SU-DHL-6 (cell line): ENCODE data around the gene TRIM10.
"Not testable (repeated sequence)": the region's sequence is repeated elsewhere in the genome, so short reads cannot be mapped to it uniquely, and the experiment has no call there.

ENCODE experiments used
- H2AFZ ChIP-seq: fragments of 200-600 bp; sonication (generic); 2 replicates; pipeline ENCODE4 v1.6.1; 2014; ENCODE audit warnings: low read depth, mild to moderate bottlenecking, moderate library complexity, mixed read lengths, antibody characterized with exemption, low read length; ENCODE audit not compliant: severe bottlenecking
- H3F3A ChIP-seq: fragments of 200-600 bp; shearing (Covaris generic); 2 replicates; pipeline ENCODE4 v1.6.0; 2016; ENCODE audit warnings: antibody characterized with exemption, mild to moderate bottlenecking; ENCODE audit not compliant: insufficient read depth
- H3K27ac ChIP-seq: fragments of 200-600 bp; sonication (generic); 2 replicates; pipeline ENCODE4 v1.5.1; 2016; ENCODE audit warnings: low read depth, mild to moderate bottlenecking, low read length, moderate library complexity, mixed read lengths
- H3K27me3 ChIP-seq: fragments of 200-600 bp; sonication (generic), shearing (Covaris generic); 2 replicates; pipeline ENCODE4 v1.6.0; 2014; ENCODE audit warnings: mild to moderate bottlenecking, low read length
- H3K36me3 ChIP-seq: fragments of 200-600 bp; sonication (generic); 2 replicates; pipeline ENCODE4 v1.6.1; 2014; ENCODE audit warnings: mild to moderate bottlenecking, low read length, mixed read lengths
- H3K4me2 ChIP-seq: fragments of 300-600, 200-600 bp; shearing (Covaris generic), sonication (generic); 2 replicates; pipeline ENCODE4 v1.6.0; 2014; ENCODE audit warnings: low read length, low read depth, mild to moderate bottlenecking; ENCODE audit not compliant: poor library complexity, severe bottlenecking
- H3K4me3 ChIP-seq: fragments of 200-600 bp; sonication (generic); 2 replicates; pipeline ENCODE4 v1.5.1; 2014; ENCODE audit warnings: antibody characterized with exemption, low read length, mild to moderate bottlenecking, mixed read lengths; ENCODE audit not compliant: insufficient read depth, poor library complexity, severe bottlenecking
- H3K79me2 ChIP-seq: fragments of 200-600 bp; sonication (generic); 2 replicates; pipeline ENCODE4 v1.6.1; 2014; ENCODE audit warnings: mild to moderate bottlenecking, low read length, moderate library complexity; ENCODE audit not compliant: insufficient read depth
- H3K9ac ChIP-seq: fragments of 200-600 bp; sonication (generic); 2 replicates; pipeline ENCODE4 v1.7.0; 2014; ENCODE audit warnings: mild to moderate bottlenecking, low read length
- H3K9me2 ChIP-seq: fragments of 200-600 bp; sonication (generic); replicated peaks from 2 replicates; pipeline ENCODE4 v1.6.1; 2014; ENCODE audit warnings: low read length; ENCODE audit not compliant: insufficient read depth
- H3K9me3 ChIP-seq: fragments of 200-600 bp; sonication (generic); 2 replicates; pipeline ENCODE4 v1.6.1; 2014; ENCODE audit warnings: low read length, mixed read lengths; ENCODE audit not compliant: insufficient read depth
- H4K20me1 ChIP-seq: fragments of 200-600 bp; sonication (generic); 2 replicates; pipeline ENCODE4 v1.6.1; 2014; ENCODE audit warnings: low read depth, mild to moderate bottlenecking, antibody characterized with exemption, low read length, moderate library complexity, mixed read lengths
- CTCF ChIP-seq: fragments of 200-600 bp; sonication (generic); IDR thresholded peaks from one replicate; pipeline ENCODE4 v1.5.1; 2017; ENCODE audit warnings: antibody characterized with exemption, mild to moderate bottlenecking, low read length, moderate library complexity; ENCODE audit not compliant: insufficient read depth, poor library complexity, severe bottlenecking
- EZH2phosphoT487 ChIP-seq: fragments of 200-600 bp; sonication (generic), shearing (Covaris generic); conservative IDR thresholded peaks from 2 replicates; pipeline ENCODE4 v1.6.1; 2018; ENCODE audit warnings: mild to moderate bottlenecking, antibody characterized with exemption, low read length, moderate library complexity, mixed read lengths

The TRIM10 gene

GRCh38 chr6:30143780-30144179, 17.2 kb downstream of the TRIM10 start:
- Histone ChIP-seq H3K27ac (no peak overlapping the region), H3K79me2 (no peaks in the 10 kb centered on the region), H3K27me3 (0 out of 2 replicates have a peak, but pooled peaks cover 4% of the 10 kb centered on the region), H4K20me1 (no peaks in the 10 kb centered on the region), H3F3A (no peaks in the 10 kb centered on the region), H2AFZ (no peak overlapping the region), H3K9me2 (no peaks in the 10 kb centered on the region), H3K9me3 (no peaks in the 10 kb centered on the region), H3K36me3 (no peaks in the 10 kb centered on the region), H3K4me3 (no peak overlapping the region), H3K9ac (no peak overlapping the region), H3K4me2 (no peak overlapping the region)
- TF ChIP-seq EZH2phosphoT487 = no peak
- no peak for TF ChIP-seq CTCF

- Histone ChIP-seq H3K9me3 (no peaks in the 10 kb centered on the region), H3K79me2 (no peaks in the 10 kb centered on the region), H3K9me2 (no peaks in the 10 kb centered on the region), H4K20me1 (no peaks in the 10 kb centered on the region), H3K27ac (no peak overlapping the region), H3K9ac (no peak overlapping the region), H3K4me2 (no peak overlapping the region), H3F3A (no peaks in the 10 kb centered on the region), H3K27me3 (0 out of 2 replicates have a peak, but pooled peaks cover 4% of the 10 kb centered on the region), H2AFZ (no peak overlapping the region), H3K36me3 (no peaks in the 10 kb centered on the region), H3K4me3 (no peak overlapping the region)
- TF ChIP-seq CTCF (no peak), EZH2phosphoT487 (no peak)
Observed at GRCh38 chr6:30142665-30143064, 18.3 kb downstream of the TRIM10 start.

- not testable (repeated sequence) for H3K9me2 ChIP-seq, H3K4me2 ChIP-seq, H3K27me3 ChIP-seq, H3K9me3 ChIP-seq, H3K79me2 ChIP-seq, H3K36me3 ChIP-seq, H3F3A ChIP-seq, H3K9ac ChIP-seq, H3K4me3 ChIP-seq, H3K27ac ChIP-seq, H2AFZ ChIP-seq, H4K20me1 ChIP-seq
Observed at GRCh38 chr6:30140240-30140639, 20.8 kb downstream of the TRIM10 start.

GRCh38 chr6:30136570-30137286, 24.3 kb downstream of the TRIM10 start:
- H3K79me2 ChIP-seq = no peaks in the 10 kb centered on the region
- no peaks in the 10 kb centered on the region for H3K9me2 ChIP-seq
- TF ChIP-seq EZH2phosphoT487 = no peak
- TF ChIP-seq CTCF = no peak
- H3K4me2 ChIP-seq = no peak overlapping the region
- no peak overlapping the region for H3K27ac ChIP-seq
- no peaks in the 10 kb centered on the region for H4K20me1 ChIP-seq
- H2AFZ ChIP-seq = no peak overlapping the region
- no peak overlapping the region for H3K9ac ChIP-seq
- H3K9me3 ChIP-seq = no peaks in the 10 kb centered on the region
- H3K27me3 ChIP-seq = no peaks in the 10 kb centered on the region
- H3F3A ChIP-seq = no peaks in the 10 kb centered on the region
- no peaks in the 10 kb centered on the region for H3K36me3 ChIP-seq
- H3K4me3 ChIP-seq = no peak overlapping the region
